Measurements from ENCODE around the gene NUP98.

DNA sequence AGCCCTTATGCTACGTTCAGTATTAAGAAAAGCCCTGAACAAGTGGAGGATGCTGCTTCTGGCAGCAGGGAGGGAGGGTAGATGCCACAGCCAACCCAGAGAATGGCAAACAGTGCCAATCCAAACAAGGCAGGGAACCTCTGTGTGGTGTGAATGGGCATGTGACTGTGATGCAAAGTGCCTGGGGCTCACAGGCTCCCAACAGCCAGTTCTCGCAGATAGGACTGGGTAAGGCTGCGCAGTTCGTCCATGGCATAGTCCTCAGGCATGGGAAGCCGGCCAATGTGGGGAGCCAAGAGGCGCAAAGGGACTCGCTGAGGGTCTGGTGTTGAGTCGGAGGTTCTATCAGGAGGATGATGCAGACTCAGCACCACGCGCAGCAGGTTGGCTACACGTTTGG, 121.4 kb downstream of the NUP98 start:
- TF ChIP-seq POLR2A (IDR thresholded peaks at IDR 0.05) = no peak
- TF ChIP-seq, protein P1, sequence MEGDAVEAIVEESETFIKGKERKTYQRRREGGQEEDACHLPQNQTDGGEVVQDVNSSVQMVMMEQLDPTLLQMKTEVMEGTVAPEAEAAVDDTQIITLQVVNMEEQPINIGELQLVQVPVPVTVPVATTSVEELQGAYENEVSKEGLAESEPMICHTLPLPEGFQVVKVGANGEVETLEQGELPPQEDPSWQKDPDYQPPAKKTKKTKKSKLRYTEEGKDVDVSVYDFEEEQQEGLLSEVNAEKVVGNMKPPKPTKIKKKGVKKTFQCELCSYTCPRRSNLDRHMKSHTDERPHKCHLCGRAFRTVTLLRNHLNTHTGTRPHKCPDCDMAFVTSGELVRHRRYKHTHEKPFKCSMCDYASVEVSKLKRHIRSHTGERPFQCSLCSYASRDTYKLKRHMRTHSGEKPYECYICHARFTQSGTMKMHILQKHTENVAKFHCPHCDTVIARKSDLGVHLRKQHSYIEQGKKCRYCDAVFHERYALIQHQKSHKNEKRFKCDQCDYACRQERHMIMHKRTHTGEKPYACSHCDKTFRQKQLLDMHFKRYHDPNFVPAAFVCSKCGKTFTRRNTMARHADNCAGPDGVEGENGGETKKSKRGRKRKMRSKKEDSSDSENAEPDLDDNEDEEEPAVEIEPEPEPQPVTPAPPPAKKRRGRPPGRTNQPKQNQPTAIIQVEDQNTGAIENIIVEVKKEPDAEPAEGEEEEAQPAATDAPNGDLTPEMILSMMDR (IDR thresholded peaks at IDR 0.05) = no peak

Data from uterus (tissue), 2 donors.